Loucy (cell line): ENCODE results near the gene CXCL5.

ENCODE experiments used
- H2AFZ ChIP-seq: fragments of 200-600 bp; sonication (generic); 2 replicates; pipeline ENCODE4 v1.6.0; 2016; ENCODE audit warnings: antibody characterized with exemption, mild to moderate bottlenecking, low read length, moderate library complexity
- H3F3A ChIP-seq: fragments of 200-600 bp; 2 replicates; pipeline ENCODE4 v1.6.0; 2016; ENCODE audit warnings: antibody characterized with exemption, low read depth, mild to moderate bottlenecking
- H3K27me3 ChIP-seq: fragments of 200-600 bp; sonication (generic); 2 replicates; pipeline ENCODE4 v1.6.1; 2014; ENCODE audit warnings: low read length, mild to moderate bottlenecking; ENCODE audit not compliant: insufficient read depth, poor library complexity, severe bottlenecking
- H3K36me3 ChIP-seq: fragments of 200-600 bp; sonication (generic); 2 replicates; pipeline ENCODE4 v1.6.1; 2016; ENCODE audit warnings: low read length; ENCODE audit not compliant: insufficient read depth
- H3K4me1 ChIP-seq: fragments of 200-600 bp; sonication (generic); 2 replicates; pipeline ENCODE4 v1.5.1; 2014; ENCODE audit warnings: low read length, mild to moderate bottlenecking; ENCODE audit not compliant: insufficient read depth, poor library complexity, severe bottlenecking
- H3K4me2 ChIP-seq: fragments of 200-600 bp; sonication (generic); 2 replicates; pipeline ENCODE4 v1.6.0; 2014; ENCODE audit warnings: antibody characterized with exemption, low read length, low read depth, mild to moderate bottlenecking; ENCODE audit not compliant: poor library complexity, severe bottlenecking
- H3K4me3 ChIP-seq: fragments of 200-600 bp; sonication (generic); 2 replicates; pipeline ENCODE4 v1.5.1; 2014; ENCODE audit warnings: low read length, mild to moderate bottlenecking, mixed read lengths; ENCODE audit not compliant: poor library complexity, severe bottlenecking
- H3K79me2 ChIP-seq: fragments of 200-600 bp; sonication (generic); 2 replicates; pipeline ENCODE4 v1.6.1; 2014; ENCODE audit warnings: low read length; ENCODE audit not compliant: insufficient read depth
- H3K9ac ChIP-seq: fragments of 200-600 bp; sonication (generic); 2 replicates; pipeline ENCODE4 v1.6.0; 2014; ENCODE audit warnings: mild to moderate bottlenecking, low read depth, low read length, moderate library complexity; ENCODE audit not compliant: poor library complexity, severe bottlenecking
- H3K9me2 ChIP-seq: fragments of 200-600 bp; sonication (generic); replicated peaks from 2 replicates; pipeline ENCODE4 v1.6.1; 2016; ENCODE audit warnings: low read depth, low read length, mixed read lengths
- H3K9me3 ChIP-seq: fragments of 200-600 bp; sonication (generic); 2 replicates; pipeline ENCODE4 v1.6.1; 2014; ENCODE audit warnings: mild to moderate bottlenecking, antibody characterized with exemption, low read length, low read depth; ENCODE audit not compliant: insufficient read depth
- H4K20me1 ChIP-seq: fragments of 200-600 bp; sonication (generic); 2 replicates; pipeline ENCODE4 v1.6.0; 2014; ENCODE audit warnings: antibody characterized with exemption, low read length, mild to moderate bottlenecking; ENCODE audit not compliant: insufficient read depth, poor library complexity, severe bottlenecking
- EZH2phosphoT487 ChIP-seq: fragments of 200-600 bp; IDR thresholded peaks from 2 replicates; pipeline ENCODE4 v1.6.1; 2018; ENCODE audit warnings: antibody characterized with exemption, mild to moderate bottlenecking, moderate library complexity, borderline replicate concordance
- TF ChIP-seq, protein P1 (sequence below): fragments of 200-600 bp; sonication (generic); conservative IDR thresholded peaks from 2 replicates; pipeline ENCODE4 v1.5.1; 2014; ENCODE audit warnings: mild to moderate bottlenecking, antibody characterized with exemption, low read length

Gene CXCL5

DNA sequence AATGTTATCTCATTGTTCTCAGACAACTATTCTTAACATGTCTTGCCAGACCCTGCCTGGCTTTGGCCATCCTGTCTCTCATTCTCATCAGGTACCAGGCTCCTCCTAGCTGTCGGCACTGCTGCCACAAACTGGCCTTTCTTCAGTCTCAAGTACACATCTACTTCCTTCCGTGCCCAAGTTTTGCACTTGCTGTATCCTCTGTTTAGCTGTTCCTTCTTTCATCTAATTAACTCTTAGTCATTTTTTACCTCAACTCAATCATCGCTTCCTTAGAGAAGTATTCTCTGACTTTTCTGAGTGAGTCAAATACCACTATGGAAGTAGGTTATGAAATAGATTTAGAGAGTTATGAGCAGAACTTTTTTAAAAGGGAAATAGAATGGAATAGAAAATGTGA lies 20.3 kb upstream of the CXCL5 start:
- H3K9me3 ChIP-seq: no peaks in the 10 kb centered on the region
- H3K9ac ChIP-seq: no peak overlapping the region
- no peak for TF ChIP-seq EZH2phosphoT487
- TF ChIP-seq, protein P1, sequence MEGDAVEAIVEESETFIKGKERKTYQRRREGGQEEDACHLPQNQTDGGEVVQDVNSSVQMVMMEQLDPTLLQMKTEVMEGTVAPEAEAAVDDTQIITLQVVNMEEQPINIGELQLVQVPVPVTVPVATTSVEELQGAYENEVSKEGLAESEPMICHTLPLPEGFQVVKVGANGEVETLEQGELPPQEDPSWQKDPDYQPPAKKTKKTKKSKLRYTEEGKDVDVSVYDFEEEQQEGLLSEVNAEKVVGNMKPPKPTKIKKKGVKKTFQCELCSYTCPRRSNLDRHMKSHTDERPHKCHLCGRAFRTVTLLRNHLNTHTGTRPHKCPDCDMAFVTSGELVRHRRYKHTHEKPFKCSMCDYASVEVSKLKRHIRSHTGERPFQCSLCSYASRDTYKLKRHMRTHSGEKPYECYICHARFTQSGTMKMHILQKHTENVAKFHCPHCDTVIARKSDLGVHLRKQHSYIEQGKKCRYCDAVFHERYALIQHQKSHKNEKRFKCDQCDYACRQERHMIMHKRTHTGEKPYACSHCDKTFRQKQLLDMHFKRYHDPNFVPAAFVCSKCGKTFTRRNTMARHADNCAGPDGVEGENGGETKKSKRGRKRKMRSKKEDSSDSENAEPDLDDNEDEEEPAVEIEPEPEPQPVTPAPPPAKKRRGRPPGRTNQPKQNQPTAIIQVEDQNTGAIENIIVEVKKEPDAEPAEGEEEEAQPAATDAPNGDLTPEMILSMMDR: no peak
- no peak overlapping the region for H3K4me3 ChIP-seq
- H3K36me3 ChIP-seq: no peaks in the 10 kb centered on the region
- H4K20me1 ChIP-seq: no peaks in the 10 kb centered on the region
- H3K4me1 ChIP-seq: peaks cover 25% of the 10 kb centered on the region
- no peaks in the 10 kb centered on the region for H3K9me2 ChIP-seq
- peak overlapping the region; percentile 64 for H2AFZ ChIP-seq
- peak overlapping the region; percentile 37 for H3K4me2 ChIP-seq
- no peaks in the 10 kb centered on the region for H3K27me3 ChIP-seq
- H3F3A ChIP-seq: no peaks in the 10 kb centered on the region
- no peaks in the 10 kb centered on the region for H3K79me2 ChIP-seq

DNA sequence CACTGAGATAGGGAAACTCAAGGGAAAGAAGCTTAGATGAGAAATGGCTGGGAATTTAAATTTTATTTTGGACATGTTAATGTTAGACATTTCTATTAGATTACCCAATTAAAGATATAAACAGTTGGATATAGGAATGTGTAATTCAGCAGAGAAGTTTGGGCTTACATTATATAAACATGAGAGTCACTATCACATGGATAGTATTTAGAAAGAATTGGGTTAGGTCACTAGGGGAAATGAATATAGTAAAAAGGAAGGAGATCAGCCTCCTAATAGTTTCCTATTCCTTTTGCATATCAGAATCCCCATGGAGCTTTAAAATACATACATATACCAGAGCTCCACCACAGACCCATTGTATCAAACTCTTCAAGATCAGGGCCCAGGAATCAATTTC lies 19.6 kb upstream of the CXCL5 start:
- Histone ChIP-seq H3K9me3 (no peaks in the 10 kb centered on the region), H3K36me3 (no peaks in the 10 kb centered on the region), H3F3A (no peaks in the 10 kb centered on the region), H4K20me1 (no peaks in the 10 kb centered on the region), H2AFZ (no peak overlapping the region), H3K27me3 (no peaks in the 10 kb centered on the region), H3K4me1 (peaks cover 25% of the 10 kb centered on the region), H3K9ac (no peak overlapping the region), H3K9me2 (no peaks in the 10 kb centered on the region), H3K4me3 (no peak overlapping the region), H3K4me2 (no peak overlapping the region), H3K79me2 (no peaks in the 10 kb centered on the region)
- TF ChIP-seq, protein P1: no peak
- TF ChIP-seq EZH2phosphoT487: no peak

DNA sequence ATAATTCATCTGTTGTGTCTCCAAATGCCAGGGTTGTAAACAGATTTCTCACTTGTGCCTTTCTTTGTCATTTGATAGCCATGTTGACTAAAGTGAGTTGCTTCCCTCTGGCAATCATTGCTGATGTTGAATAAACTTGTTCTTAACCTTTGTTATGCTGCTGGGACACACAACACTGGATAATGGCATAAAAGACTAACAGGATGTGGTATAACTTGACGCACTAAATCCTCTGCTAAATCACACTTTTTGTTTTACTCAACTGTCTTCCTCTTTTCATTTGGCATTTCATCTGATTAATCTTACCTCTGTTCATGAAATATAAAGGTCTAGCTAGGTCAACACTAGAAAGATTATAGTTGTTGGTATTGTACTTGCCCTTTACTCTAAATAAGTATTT lies 17.6 kb upstream of the CXCL5 start:
- no peaks in the 10 kb centered on the region for H3K36me3 ChIP-seq
- H3K4me2 ChIP-seq: peak overlapping the region; percentile 32
- H3K9me3 ChIP-seq: no peaks in the 10 kb centered on the region
- H3F3A ChIP-seq: no peaks in the 10 kb centered on the region
- TF ChIP-seq, protein P1: no peak
- H3K27me3 ChIP-seq: no peaks in the 10 kb centered on the region
- H3K4me1 ChIP-seq: peaks cover 25% of the 10 kb centered on the region
- no peak overlapping the region for H2AFZ ChIP-seq
- no peaks in the 10 kb centered on the region for H3K9me2 ChIP-seq
- no peak overlapping the region for H3K4me3 ChIP-seq
- H4K20me1 ChIP-seq: no peaks in the 10 kb centered on the region
- H3K9ac ChIP-seq: no peak overlapping the region
- H3K79me2 ChIP-seq: no peaks in the 10 kb centered on the region
